Activated B cell treated with CpG ODN at 0.5 μM for 24 hours (primary cell): ENCODE results near the gene CASQ1. TPM values are rescaled to one million over a fixed set of nuclear protein-coding genes. Genes with fewer than 3 reads are reported as not detected.

Experiments used
- ATAC-seq: fragments of 200-7000 bp; cut with Tn5 transposase; one replicate; pipeline ENCODE4 v1.10.0; 2021; ENCODE audit warnings: low read depth, mild to moderate bottlenecking, moderate library complexity
- CTCF ChIA-PET: fragments of 350-600 bp; sonication (Branson Sonifier 250); formaldehyde crosslinking; loops from one replicate; lab custom pipeline; 2021; ENCODE audit warnings: antibody characterized with exemption; lab: Charles Lee
- POLR2A ChIA-PET: fragments of 350-600 bp; sonication (Branson Sonifier 250); formaldehyde crosslinking; loops from one replicate; lab custom pipeline; 2021; ENCODE audit warnings: antibody characterized with exemption; lab: Charles Lee
- DNase-seq: peaks from one replicate; pipeline ENCODE4 v3.0.0; 2022
- H3K27ac Mint-ChIP-seq: one replicate; pipeline ENCODE4 v1.8.0; 2020; ENCODE audit warnings: mixed read lengths
- H3K27me3 Mint-ChIP-seq: one replicate; pipeline ENCODE4 v1.8.0; 2021; ENCODE audit warnings: mixed read lengths
- H3K36me3 Mint-ChIP-seq: one replicate; pipeline ENCODE4 v1.8.0; 2021; ENCODE audit warnings: low read depth, mixed read lengths
- H3K4me1 Mint-ChIP-seq: one replicate; pipeline ENCODE4 v1.8.0; 2021; ENCODE audit warnings: mixed read lengths
- H3K4me3 Mint-ChIP-seq: one replicate; pipeline ENCODE4 v1.8.0; 2020; ENCODE audit warnings: mild to moderate bottlenecking, mixed read lengths
- H3K9me3 Mint-ChIP-seq: one replicate; pipeline ENCODE4 v1.8.0; 2020; ENCODE audit warnings: mixed read lengths
- intact Hi-C: fragments of 100-400 bp; cut with micrococcal nuclease; formaldehyde crosslinking; loops from one replicate; pipeline ENCODE4 v1.15.1; 2024
- total RNA-seq: library from RNA; stranded (reverse); gene quantifications from 2 replicates; pipeline ENCODE4 v1.2.3, GENCODE V29; 2022
- TF ChIP-seq, protein P1 (sequence below): fragments of 200-600 bp; IDR thresholded peaks from one replicate; pipeline ENCODE4 v1.8.0; 2022; ENCODE audit warnings: antibody characterized with exemption, mild to moderate bottlenecking

The CASQ1 gene
- total RNA-seq, 1 donor from 2014 or later: not detected

DNA sequence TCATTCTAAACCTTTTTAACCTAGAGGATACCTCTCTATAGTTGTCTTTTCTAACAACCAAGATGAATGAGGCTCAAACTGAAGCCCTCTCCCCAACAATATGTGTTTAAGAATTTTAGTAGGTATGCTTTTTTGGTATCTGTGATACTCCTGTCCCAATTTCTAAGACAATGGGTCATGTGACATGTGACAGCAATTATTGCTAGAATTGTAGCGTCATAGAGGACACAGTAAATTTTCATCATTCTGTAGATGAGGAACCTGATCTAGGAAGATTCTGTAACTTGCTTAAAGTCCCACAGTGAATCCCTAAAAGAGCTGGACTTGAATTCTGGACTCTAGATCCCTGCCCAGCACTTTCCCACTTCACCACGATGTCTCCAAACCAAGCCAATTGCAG is 11.6 kb upstream of the CASQ1 start:
- peaks cover 8% of the 10 kb centered on the region for H3K27me3 Mint-ChIP-seq
- ATAC-seq: no peak
- intact Hi-C loops: no loop called here
- no peak for DNase-seq
- no peaks in the 10 kb centered on the region for H3K36me3 Mint-ChIP-seq
- no peaks in the 10 kb centered on the region for H3K9me3 Mint-ChIP-seq
- TF ChIP-seq, protein P1, sequence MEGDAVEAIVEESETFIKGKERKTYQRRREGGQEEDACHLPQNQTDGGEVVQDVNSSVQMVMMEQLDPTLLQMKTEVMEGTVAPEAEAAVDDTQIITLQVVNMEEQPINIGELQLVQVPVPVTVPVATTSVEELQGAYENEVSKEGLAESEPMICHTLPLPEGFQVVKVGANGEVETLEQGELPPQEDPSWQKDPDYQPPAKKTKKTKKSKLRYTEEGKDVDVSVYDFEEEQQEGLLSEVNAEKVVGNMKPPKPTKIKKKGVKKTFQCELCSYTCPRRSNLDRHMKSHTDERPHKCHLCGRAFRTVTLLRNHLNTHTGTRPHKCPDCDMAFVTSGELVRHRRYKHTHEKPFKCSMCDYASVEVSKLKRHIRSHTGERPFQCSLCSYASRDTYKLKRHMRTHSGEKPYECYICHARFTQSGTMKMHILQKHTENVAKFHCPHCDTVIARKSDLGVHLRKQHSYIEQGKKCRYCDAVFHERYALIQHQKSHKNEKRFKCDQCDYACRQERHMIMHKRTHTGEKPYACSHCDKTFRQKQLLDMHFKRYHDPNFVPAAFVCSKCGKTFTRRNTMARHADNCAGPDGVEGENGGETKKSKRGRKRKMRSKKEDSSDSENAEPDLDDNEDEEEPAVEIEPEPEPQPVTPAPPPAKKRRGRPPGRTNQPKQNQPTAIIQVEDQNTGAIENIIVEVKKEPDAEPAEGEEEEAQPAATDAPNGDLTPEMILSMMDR: no peak
- no peaks in the 10 kb centered on the region for H3K4me1 Mint-ChIP-seq
- CTCF ChIA-PET: interaction anchor here (0.9 kb wide), 1 partner anchor 114 kb away, joined by 4 read pairs; no protein-coding TSS in a partner anchor
- no peak overlapping the region for H3K4me3 Mint-ChIP-seq
- no peak overlapping the region for H3K27ac Mint-ChIP-seq
- POLR2A ChIA-PET: no interaction called here

GRCh38 chr1:160179336-160179735 is 11.0 kb upstream of the CASQ1 start:
- Mint-ChIP-seq H3K4me3 (no peak overlapping the region), H3K36me3 (no peaks in the 10 kb centered on the region), H3K27ac (no peak overlapping the region), H3K27me3 (peaks cover 8% of the 10 kb centered on the region), H3K4me1 (no peaks in the 10 kb centered on the region), H3K9me3 (no peaks in the 10 kb centered on the region)
- intact Hi-C loops: no loop called here
- no peak for ATAC-seq
- POLR2A ChIA-PET: no interaction called here
- TF ChIP-seq, protein P1: no peak
- no peak for DNase-seq
- CTCF ChIA-PET: interaction anchor here (0.9 kb wide), 1 partner anchor 113 kb away, joined by 4 read pairs; no protein-coding TSS in a partner anchor

DNA sequence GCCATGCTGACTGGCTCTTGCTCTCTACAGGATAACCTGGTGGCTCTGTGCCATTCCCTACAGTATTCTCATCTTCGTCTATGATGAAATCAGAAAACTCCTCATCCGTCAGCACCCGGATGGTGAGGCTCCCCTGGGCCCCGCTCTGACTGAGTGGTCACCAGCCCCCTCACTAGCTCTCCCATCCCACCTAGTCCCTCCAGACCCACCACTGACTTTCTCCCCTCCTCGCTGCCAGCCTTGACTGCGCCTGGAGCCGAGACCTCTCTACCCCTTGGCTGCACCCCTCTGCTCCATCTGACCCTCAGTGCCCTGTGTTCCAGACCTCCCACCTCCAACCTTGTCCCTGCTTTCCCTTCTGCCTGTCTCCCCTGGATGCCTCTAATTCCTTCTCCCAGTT is 4.1 kb upstream of the CASQ1 start:
- Mint-ChIP-seq H3K4me3 (no peak overlapping the region), H3K36me3 (no peaks in the 10 kb centered on the region), H3K9me3 (no peaks in the 10 kb centered on the region), H3K4me1 (no peaks in the 10 kb centered on the region), H3K27me3 (peaks cover 4% of the 10 kb centered on the region), H3K27ac (no peak overlapping the region)
- intact Hi-C loops: no loop called here
- ChIA-PET CTCF (no interaction called here), POLR2A (interaction anchor here (1.2 kb wide), 1 partner anchor 99 kb away, joined by 3 read pairs; the partner anchor contains the start of gene PEX19)
- TF ChIP-seq, protein P1: no peak
- no peak for ATAC-seq
- DNase-seq: no peak

DNA sequence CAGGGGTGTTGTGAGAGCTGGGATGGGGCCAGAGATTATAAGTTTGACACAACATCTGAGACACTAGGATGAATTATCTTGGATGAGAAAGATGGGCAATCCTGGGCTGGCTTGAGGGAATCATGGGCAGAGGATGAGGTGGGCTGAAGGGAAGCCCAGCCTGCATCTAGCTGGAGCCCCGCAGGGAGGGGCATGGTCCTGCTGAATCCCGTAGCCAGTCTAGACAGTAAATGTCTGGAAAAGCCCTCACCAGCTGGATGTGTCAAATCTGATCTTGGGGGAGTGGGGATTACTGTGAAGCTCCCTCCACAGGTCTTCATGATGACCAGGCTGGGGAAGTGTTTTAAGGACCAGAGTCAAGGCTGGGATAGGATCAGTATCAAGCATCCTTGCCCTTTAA is 3.6 kb upstream of the CASQ1 start:
- Mint-ChIP-seq H3K27me3 (peaks cover 4% of the 10 kb centered on the region), H3K27ac (no peak overlapping the region), H3K4me3 (no peak overlapping the region), H3K9me3 (no peaks in the 10 kb centered on the region), H3K4me1 (no peaks in the 10 kb centered on the region), H3K36me3 (no peaks in the 10 kb centered on the region)
- intact Hi-C loops: no loop called here
- DNase-seq (no peak), ATAC-seq (no peak)
- CTCF ChIA-PET: no interaction called here
- POLR2A ChIA-PET: interaction anchor here (1.2 kb wide), 1 partner anchor 98 kb away, joined by 3 read pairs; the partner anchor contains the start of gene PEX19
- TF ChIP-seq, protein P1: no peak

- intact Hi-C loops: no loop called here
- no peak overlapping the region for H3K27ac Mint-ChIP-seq
- no peak for ATAC-seq
- no peak for DNase-seq
- ChIA-PET POLR2A (no interaction called here), CTCF (no interaction called here)
- no peaks in the 10 kb centered on the region for H3K4me1 Mint-ChIP-seq
- peaks cover 4% of the 10 kb centered on the region for H3K27me3 Mint-ChIP-seq
- no peaks in the 10 kb centered on the region for H3K9me3 Mint-ChIP-seq
- TF ChIP-seq, protein P1: no peak
- no peak overlapping the region for H3K4me3 Mint-ChIP-seq
- H3K36me3 Mint-ChIP-seq: no peaks in the 10 kb centered on the region
Measured at GRCh38 chr1:160187407-160187806, 3.0 kb upstream of the CASQ1 start.
